SK-N-SH (cell line): ENCODE data around the gene THEMIS.

Experiments used
- EZH2phosphoT487 ChIP-seq: fragments of 200-600 bp; sonication (generic); IDR thresholded peaks from 2 replicates; pipeline ENCODE4 v1.6.1; 2017; ENCODE audit warnings: low read depth, mixed run types, mild to moderate bottlenecking, antibody characterized with exemption, moderate library complexity, borderline replicate concordance
- FOXJ3 ChIP-seq: sonication (generic); formaldehyde crosslinking; IDR thresholded peaks from 2 replicates; pipeline ENCODE4 v1.5.1; 2020; ENCODE audit warnings: mild to moderate bottlenecking, missing genetic modification reagents
- GABPA ChIP-seq: IDR thresholded peaks from 2 replicates; pipeline ENCODE4 v1.4.0; 2012; ENCODE audit warnings: low read depth, mild to moderate bottlenecking
- JUND ChIP-seq: IDR thresholded peaks from 2 replicates; pipeline ENCODE4 v1.4.0; 2012
- POLR2AphosphoS5 ChIP-seq: IDR thresholded peaks from 2 replicates; pipeline ENCODE4 v1.6.1; 2012; ENCODE audit warnings: low read depth, low read length
- RFX5 ChIP-seq: IDR thresholded peaks from 2 replicates; pipeline ENCODE4 v1.6.1; 2012; ENCODE audit warnings: mild to moderate bottlenecking, improper control_type of control experiment, low read length
- TF ChIP-seq, protein P1 (sequence below): fragments of 200-600 bp; sonication (generic); IDR thresholded peaks from 2 replicates; pipeline ENCODE4 v1.6.1; 2017; ENCODE audit warnings: antibody characterized with exemption, mild to moderate bottlenecking, moderate library complexity
- TF ChIP-seq, protein P2 (sequence below): IDR thresholded peaks from 2 replicates; pipeline ENCODE4 v1.4.0; 2012; ENCODE audit warnings: low read depth, borderline replicate concordance
- TF ChIP-seq, protein P3 (sequence below): IDR thresholded peaks from 2 replicates; pipeline ENCODE4 v1.6.1; 2012; ENCODE audit warnings: mild to moderate bottlenecking, low read depth, low read length, moderate library complexity
- TF ChIP-seq, protein P4 (sequence below): fragments of 150-350 bp; IDR thresholded peaks from 2 replicates; pipeline ENCODE4 v1.6.1; 2017; ENCODE audit warnings: antibody characterized with exemption, low read length, low read depth, borderline replicate concordance

DNA sequence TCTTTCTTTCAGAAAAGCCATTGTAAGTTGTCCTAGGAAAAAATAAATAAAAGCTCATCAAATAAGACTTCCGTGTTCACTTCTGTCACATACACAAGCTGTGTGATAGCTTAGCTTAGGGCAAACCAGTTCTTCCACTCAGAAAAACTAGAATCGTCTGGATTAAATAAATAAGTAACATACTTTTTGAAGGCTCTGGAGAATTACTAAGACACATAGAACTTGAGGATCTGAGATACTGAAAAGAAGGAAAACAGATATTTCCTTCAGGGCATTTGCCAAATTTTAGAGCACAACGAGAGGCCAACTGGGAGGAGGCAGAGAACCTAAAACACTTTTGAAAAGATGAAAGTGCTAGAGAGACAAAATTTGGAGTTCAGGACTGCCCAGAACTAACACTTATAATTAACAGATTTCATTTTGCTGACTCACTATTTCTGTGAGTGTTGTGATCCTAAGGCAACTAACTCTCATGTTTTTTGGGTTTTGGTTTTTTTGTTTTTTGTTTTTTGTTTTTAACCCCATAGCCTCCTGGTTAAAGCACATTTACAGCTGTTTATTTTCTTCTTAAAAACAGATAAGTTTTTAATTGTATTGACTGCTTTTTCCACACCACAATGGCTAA lies 38.7 kb upstream of the THEMIS start:
- TF ChIP-seq GABPA, result no peak
- TF ChIP-seq, protein P1, sequence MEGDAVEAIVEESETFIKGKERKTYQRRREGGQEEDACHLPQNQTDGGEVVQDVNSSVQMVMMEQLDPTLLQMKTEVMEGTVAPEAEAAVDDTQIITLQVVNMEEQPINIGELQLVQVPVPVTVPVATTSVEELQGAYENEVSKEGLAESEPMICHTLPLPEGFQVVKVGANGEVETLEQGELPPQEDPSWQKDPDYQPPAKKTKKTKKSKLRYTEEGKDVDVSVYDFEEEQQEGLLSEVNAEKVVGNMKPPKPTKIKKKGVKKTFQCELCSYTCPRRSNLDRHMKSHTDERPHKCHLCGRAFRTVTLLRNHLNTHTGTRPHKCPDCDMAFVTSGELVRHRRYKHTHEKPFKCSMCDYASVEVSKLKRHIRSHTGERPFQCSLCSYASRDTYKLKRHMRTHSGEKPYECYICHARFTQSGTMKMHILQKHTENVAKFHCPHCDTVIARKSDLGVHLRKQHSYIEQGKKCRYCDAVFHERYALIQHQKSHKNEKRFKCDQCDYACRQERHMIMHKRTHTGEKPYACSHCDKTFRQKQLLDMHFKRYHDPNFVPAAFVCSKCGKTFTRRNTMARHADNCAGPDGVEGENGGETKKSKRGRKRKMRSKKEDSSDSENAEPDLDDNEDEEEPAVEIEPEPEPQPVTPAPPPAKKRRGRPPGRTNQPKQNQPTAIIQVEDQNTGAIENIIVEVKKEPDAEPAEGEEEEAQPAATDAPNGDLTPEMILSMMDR, result no peak
- TF ChIP-seq, protein P2, sequence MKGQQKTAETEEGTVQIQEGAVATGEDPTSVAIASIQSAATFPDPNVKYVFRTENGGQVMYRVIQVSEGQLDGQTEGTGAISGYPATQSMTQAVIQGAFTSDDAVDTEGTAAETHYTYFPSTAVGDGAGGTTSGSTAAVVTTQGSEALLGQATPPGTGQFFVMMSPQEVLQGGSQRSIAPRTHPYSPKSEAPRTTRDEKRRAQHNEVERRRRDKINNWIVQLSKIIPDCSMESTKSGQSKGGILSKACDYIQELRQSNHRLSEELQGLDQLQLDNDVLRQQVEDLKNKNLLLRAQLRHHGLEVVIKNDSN, result no peak
- no peak for TF ChIP-seq RFX5
- TF ChIP-seq, protein P3, sequence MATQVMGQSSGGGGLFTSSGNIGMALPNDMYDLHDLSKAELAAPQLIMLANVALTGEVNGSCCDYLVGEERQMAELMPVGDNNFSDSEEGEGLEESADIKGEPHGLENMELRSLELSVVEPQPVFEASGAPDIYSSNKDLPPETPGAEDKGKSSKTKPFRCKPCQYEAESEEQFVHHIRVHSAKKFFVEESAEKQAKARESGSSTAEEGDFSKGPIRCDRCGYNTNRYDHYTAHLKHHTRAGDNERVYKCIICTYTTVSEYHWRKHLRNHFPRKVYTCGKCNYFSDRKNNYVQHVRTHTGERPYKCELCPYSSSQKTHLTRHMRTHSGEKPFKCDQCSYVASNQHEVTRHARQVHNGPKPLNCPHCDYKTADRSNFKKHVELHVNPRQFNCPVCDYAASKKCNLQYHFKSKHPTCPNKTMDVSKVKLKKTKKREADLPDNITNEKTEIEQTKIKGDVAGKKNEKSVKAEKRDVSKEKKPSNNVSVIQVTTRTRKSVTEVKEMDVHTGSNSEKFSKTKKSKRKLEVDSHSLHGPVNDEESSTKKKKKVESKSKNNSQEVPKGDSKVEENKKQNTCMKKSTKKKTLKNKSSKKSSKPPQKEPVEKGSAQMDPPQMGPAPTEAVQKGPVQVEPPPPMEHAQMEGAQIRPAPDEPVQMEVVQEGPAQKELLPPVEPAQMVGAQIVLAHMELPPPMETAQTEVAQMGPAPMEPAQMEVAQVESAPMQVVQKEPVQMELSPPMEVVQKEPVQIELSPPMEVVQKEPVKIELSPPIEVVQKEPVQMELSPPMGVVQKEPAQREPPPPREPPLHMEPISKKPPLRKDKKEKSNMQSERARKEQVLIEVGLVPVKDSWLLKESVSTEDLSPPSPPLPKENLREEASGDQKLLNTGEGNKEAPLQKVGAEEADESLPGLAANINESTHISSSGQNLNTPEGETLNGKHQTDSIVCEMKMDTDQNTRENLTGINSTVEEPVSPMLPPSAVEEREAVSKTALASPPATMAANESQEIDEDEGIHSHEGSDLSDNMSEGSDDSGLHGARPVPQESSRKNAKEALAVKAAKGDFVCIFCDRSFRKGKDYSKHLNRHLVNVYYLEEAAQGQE, result no peak
- TF ChIP-seq EZH2phosphoT487, result no peak
- no peak for TF ChIP-seq POLR2AphosphoS5
- TF ChIP-seq JUND, result no peak
- TF ChIP-seq, protein P4, sequence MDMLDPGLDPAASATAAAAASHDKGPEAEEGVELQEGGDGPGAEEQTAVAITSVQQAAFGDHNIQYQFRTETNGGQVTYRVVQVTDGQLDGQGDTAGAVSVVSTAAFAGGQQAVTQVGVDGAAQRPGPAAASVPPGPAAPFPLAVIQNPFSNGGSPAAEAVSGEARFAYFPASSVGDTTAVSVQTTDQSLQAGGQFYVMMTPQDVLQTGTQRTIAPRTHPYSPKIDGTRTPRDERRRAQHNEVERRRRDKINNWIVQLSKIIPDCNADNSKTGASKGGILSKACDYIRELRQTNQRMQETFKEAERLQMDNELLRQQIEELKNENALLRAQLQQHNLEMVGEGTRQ, result no peak
- TF ChIP-seq FOXJ3 (CRISPR knock-in tag), result no peak
